Measurements from ENCODE around the gene CLTCL1.

Gene CLTCL1

DNA sequence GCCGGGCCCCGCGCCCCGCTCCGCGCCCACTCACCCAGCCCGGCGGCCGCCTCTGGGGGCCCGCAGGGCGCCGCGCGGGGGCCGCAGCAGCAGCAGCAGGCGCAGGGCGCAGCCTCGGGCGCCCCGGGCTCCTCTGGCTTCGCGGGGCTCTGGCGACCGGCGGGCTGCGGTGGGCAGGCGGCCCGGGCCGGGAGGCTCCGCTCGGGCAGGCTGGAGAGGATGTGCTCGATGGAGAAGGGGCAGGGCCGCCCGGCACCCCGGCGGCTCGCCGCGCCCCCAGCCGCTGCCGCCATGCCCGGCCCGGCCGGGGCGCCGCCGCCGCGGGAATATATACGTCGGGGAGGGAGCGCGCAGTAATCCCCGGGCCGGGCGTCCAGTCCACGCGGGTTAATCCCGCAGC is 141.5 kb downstream of the CLTCL1 start, which contains the start of gene GSC2:
GSC2 (minus strand) TSS at position 302 of the 400 bp plus-strand sequence; CDS start at position 293, 9 bp downstream.
- H3K36me3 ChIP-seq: no peaks in the 10 kb centered on the region
- TF ChIP-seq, protein P1, sequence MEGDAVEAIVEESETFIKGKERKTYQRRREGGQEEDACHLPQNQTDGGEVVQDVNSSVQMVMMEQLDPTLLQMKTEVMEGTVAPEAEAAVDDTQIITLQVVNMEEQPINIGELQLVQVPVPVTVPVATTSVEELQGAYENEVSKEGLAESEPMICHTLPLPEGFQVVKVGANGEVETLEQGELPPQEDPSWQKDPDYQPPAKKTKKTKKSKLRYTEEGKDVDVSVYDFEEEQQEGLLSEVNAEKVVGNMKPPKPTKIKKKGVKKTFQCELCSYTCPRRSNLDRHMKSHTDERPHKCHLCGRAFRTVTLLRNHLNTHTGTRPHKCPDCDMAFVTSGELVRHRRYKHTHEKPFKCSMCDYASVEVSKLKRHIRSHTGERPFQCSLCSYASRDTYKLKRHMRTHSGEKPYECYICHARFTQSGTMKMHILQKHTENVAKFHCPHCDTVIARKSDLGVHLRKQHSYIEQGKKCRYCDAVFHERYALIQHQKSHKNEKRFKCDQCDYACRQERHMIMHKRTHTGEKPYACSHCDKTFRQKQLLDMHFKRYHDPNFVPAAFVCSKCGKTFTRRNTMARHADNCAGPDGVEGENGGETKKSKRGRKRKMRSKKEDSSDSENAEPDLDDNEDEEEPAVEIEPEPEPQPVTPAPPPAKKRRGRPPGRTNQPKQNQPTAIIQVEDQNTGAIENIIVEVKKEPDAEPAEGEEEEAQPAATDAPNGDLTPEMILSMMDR (IDR thresholded peaks at IDR 0.05; ENCODE audit: low read depth, low read length): no peak
- H3K27ac ChIP-seq: no peak within 1 kb of the TSS
- peaks cover 53% of the 10 kb centered on the region for H3K27me3 ChIP-seq (ENCODE audit: insufficient read depth, low read depth, severe bottlenecking)
- peak within 1 kb of the TSS; percentile 37 for H3K4me3 ChIP-seq (ENCODE audit: low read depth, low read length)
- H3K9me3 ChIP-seq (ENCODE audit: severe bottlenecking): peaks cover 3% of the 10 kb centered on the region
- DNase-seq: no peak

DNA sequence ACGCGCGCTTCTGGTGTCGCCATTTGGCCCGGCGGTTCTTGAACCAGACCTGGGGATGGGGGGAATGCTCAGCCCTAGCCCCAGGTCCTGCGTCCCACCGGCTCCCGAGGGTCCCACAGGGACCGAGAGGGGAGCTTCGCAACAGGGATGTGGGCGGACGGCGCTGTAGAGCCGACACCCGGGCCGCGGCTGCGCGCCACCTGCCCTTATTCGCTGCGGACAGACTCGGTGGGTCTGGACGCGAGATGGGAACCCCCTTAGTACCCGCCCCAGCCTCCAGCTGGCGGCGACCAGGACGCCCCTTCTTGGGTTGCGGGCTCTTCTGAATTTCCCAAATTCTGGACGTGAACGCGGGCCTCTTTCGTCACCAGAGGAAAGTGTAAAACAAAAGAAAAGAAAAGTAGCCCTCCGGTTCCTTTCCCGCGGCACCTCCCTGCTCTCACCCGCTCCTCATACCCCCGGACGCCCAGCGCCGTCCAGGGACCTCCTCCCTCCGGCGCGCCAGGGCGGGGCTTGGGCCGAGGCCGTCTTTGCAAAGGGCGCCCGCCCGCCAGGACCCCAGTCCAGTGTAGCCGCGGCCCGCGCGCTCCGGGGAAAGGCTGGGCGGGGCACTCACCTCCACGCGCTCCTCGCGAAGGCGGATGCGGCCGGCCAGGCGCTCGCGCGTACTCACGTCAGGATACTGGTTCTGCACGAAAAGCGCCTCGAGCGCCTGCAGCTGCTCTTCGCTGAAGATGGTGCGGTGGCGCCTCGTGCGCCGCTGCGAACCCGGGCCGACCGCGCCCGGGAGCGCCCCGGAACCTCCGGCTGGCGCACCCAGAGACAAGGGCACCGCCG is 142.3 kb downstream of the CLTCL1 start:
- peaks cover 3% of the 10 kb centered on the region; the same call in 1 of the 2 replicates for H3K36me3 ChIP-seq
- TF ChIP-seq, protein P1 (IDR thresholded peaks at IDR 0.05; ENCODE audit: low read depth, low read length): no peak
- DNase-seq: no peak
- peaks cover 3% of the 10 kb centered on the region for H3K9me3 ChIP-seq (ENCODE audit: severe bottlenecking)
- H3K27ac ChIP-seq: no peak overlapping the region
- H3K4me3 ChIP-seq (ENCODE audit: low read depth, low read length): peak overlapping the region; percentile 37
- peaks cover 53% of the 10 kb centered on the region for H3K27me3 ChIP-seq (ENCODE audit: insufficient read depth, low read depth, severe bottlenecking)

DNA sequence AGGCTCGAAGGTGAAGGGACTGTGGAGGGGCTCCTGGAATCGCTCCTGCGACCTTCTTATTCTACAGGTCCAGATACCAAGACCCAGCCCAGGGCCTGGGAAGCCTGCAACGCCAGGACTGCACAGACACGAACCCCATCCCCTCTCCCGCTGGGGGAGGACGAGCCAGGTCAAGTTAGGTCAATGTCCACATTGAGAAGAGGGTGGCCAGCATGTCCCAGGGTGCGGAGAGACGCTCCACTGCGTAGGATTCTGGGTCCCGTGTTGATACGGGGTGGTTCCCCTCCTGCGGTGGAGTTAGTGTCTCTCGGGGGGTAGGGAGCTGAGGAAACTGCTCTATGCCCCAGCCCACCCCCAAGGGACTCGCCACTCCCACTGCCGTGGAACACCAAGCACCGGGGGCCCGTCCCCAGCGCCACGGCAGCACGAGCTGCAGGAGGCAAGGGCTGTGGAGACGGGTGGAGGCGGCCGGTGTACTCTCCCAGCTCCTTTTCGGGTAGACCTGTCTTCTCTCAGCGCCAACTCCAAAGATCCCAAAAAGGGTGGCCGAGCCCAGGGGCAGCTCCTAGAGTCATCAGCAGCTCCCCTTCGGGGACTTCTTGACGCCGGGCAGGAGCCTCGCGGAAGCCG is 143.0 kb downstream of the CLTCL1 start:
- H3K4me3 ChIP-seq (ENCODE audit: low read depth, low read length): no peak overlapping the region
- TF ChIP-seq, protein P1 (IDR thresholded peaks at IDR 0.05; ENCODE audit: low read depth, low read length): no peak

DNA sequence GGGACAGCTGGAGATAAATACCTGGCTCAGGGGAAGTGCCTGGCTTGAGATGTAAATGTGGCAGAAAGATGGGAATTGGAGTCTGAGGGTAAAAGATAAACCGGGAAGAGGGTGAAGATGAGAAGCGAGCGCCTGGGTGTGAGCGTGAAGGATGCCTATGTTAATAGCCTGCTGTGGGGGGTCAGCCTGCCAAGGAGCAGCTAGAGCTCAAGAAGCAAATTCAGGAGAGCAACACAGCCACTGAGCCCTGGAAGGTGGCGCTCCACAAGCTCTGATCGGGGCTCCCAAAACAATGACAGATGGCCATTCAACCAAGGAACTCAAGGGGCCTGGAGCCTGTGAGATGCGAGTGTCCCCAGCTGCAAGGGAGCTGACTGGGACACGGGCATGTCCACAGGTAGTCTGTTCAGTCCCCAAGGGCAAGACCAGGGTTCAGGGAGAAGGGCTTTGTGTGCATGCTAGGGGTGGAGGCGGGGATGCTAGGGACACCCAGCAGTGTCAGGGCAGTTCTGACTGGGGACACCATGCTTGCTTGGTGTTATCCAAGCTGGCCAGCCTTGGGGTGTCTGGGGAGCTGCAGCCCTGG is 144.2 kb downstream of the CLTCL1 start:
- Histone ChIP-seq H3K4me3 (ENCODE audit: low read depth, low read length) (no peak overlapping the region), H3K27ac (no peak overlapping the region), H3K36me3 (peaks cover 10% of the 10 kb centered on the region), H3K27me3 (ENCODE audit: insufficient read depth, low read depth, severe bottlenecking) (peaks cover 40% of the 10 kb centered on the region), H3K9me3 (ENCODE audit: severe bottlenecking) (peaks cover 3% of the 10 kb centered on the region)
- TF ChIP-seq, protein P1 (IDR thresholded peaks at IDR 0.05; ENCODE audit: low read depth, low read length): peak; percentile 34; the same call in 1 of the 2 replicates
- DNase-seq: peak; percentile 41

More for the DNA sequence above, 143.0 kb downstream of the CLTCL1 start:
- DNase-seq: no peak
- Histone ChIP-seq H3K27ac (no peak overlapping the region), H3K9me3 (ENCODE audit: severe bottlenecking) (peaks cover 3% of the 10 kb centered on the region), H3K27me3 (ENCODE audit: insufficient read depth, low read depth, severe bottlenecking) (peaks cover 49% of the 10 kb centered on the region), H3K36me3 (peaks cover 4% of the 10 kb centered on the region; the same call in 1 of the 2 replicates)

DNA sequence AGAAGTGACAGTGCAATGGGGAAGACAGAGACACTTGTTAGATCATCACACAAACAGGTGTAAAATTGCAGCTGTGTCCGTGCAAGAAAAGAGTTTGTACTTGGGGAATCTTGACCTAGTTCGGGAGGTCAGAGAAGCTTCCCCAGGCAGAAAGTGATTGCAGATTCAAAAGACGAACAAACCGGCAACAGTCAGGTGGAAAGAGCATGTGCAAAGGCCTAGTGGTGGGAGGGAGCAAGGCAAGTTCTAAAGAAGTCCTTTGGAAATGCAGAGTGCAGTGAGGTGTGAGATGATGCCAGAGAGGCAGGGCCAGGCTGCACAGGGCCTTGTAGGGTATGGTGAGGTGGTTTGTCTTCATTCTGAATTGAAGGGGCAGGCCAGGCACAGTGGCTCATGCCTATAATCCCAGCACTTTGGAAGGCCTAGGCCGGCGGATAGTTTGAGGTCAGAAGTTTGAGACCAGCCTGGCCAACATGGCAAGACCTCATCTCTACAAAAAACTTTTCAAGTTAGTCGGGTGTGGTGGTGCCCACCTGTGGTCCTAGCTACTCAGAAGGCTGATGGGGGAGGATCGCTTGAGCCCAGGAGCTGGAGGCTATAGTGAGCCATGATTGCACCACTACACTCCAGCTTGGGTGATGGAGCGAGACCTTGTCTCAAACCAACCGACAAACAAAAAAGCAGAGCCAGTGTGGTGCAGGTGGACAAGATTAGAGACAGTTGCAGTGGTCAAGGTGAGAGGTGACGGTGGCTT is 145.1 kb downstream of the CLTCL1 start:
- Histone ChIP-seq H3K36me3 (peaks cover 19% of the 10 kb centered on the region), H3K4me3 (ENCODE audit: low read depth, low read length) (no peak overlapping the region), H3K27me3 (ENCODE audit: insufficient read depth, low read depth, severe bottlenecking) (peaks cover 31% of the 10 kb centered on the region), H3K27ac (no peak overlapping the region), H3K9me3 (ENCODE audit: severe bottlenecking) (peaks cover 2% of the 10 kb centered on the region)
- TF ChIP-seq, protein P1 (IDR thresholded peaks at IDR 0.05; ENCODE audit: low read depth, low read length): 0 out of 2 replicates have a peak, but pooled peaks have one; percentile 1
- DNase-seq: no peak

All from WERI-Rb-1 (cell line).